Measurements from ENCODE around the gene ZNF180.

ZNF180 gene

DNA sequence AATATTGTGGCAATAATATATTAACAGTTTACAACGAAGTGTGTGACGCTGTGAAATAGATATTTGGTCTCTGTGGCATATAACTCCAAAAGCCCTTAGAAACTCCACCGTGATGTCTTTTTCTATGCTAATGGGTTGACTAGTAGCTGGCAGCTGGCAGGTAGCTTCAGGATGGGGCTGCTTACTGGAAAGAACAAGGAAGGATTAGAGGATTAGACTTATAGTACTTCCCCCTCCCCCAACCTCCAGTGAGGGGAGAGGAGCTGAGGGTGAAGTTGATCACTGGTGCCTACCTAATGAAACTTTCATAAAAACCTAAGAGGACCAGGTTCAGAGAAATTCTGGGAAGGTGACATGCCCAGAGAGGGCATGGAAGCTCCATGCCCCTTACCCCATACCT is 61.9 kb downstream of the ZNF180 start (continued):
- TF ChIP-seq, protein P1, sequence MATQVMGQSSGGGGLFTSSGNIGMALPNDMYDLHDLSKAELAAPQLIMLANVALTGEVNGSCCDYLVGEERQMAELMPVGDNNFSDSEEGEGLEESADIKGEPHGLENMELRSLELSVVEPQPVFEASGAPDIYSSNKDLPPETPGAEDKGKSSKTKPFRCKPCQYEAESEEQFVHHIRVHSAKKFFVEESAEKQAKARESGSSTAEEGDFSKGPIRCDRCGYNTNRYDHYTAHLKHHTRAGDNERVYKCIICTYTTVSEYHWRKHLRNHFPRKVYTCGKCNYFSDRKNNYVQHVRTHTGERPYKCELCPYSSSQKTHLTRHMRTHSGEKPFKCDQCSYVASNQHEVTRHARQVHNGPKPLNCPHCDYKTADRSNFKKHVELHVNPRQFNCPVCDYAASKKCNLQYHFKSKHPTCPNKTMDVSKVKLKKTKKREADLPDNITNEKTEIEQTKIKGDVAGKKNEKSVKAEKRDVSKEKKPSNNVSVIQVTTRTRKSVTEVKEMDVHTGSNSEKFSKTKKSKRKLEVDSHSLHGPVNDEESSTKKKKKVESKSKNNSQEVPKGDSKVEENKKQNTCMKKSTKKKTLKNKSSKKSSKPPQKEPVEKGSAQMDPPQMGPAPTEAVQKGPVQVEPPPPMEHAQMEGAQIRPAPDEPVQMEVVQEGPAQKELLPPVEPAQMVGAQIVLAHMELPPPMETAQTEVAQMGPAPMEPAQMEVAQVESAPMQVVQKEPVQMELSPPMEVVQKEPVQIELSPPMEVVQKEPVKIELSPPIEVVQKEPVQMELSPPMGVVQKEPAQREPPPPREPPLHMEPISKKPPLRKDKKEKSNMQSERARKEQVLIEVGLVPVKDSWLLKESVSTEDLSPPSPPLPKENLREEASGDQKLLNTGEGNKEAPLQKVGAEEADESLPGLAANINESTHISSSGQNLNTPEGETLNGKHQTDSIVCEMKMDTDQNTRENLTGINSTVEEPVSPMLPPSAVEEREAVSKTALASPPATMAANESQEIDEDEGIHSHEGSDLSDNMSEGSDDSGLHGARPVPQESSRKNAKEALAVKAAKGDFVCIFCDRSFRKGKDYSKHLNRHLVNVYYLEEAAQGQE (tag by site-specific recombination; IDR thresholded peaks at IDR 0.05), result no peak
- TF ChIP-seq ZNF433 (tag by site-specific recombination; IDR thresholded peaks at IDR 0.05; ENCODE audit: low read depth), result no peak
- TF ChIP-seq, protein P2, sequence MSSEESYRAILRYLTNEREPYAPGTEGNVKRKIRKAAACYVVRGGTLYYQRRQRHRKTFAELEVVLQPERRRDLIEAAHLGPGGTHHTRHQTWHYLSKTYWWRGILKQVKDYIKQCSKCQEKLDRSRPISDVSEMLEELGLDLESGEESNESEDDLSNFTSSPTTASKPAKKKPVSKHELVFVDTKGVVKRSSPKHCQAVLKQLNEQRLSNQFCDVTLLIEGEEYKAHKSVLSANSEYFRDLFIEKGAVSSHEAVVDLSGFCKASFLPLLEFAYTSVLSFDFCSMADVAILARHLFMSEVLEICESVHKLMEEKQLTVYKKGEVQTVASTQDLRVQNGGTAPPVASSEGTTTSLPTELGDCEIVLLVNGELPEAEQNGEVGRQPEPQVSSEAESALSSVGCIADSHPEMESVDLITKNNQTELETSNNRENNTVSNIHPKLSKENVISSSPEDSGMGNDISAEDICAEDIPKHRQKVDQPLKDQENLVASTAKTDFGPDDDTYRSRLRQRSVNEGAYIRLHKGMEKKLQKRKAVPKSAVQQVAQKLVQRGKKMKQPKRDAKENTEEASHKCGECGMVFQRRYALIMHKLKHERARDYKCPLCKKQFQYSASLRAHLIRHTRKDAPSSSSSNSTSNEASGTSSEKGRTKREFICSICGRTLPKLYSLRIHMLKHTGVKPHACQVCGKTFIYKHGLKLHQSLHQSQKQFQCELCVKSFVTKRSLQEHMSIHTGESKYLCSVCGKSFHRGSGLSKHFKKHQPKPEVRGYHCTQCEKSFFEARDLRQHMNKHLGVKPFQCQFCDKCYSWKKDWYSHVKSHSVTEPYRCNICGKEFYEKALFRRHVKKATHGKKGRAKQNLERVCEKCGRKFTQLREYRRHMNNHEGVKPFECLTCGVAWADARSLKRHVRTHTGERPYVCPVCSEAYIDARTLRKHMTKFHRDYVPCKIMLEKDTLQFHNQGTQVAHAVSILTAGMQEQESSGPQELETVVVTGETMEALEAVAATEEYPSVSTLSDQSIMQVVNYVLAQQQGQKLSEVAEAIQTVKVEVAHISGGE (tag by site-specific recombination; conservative IDR thresholded peaks at IDR 0.05; ENCODE audit: low read depth), result no peak
- TF ChIP-seq, protein P3, sequence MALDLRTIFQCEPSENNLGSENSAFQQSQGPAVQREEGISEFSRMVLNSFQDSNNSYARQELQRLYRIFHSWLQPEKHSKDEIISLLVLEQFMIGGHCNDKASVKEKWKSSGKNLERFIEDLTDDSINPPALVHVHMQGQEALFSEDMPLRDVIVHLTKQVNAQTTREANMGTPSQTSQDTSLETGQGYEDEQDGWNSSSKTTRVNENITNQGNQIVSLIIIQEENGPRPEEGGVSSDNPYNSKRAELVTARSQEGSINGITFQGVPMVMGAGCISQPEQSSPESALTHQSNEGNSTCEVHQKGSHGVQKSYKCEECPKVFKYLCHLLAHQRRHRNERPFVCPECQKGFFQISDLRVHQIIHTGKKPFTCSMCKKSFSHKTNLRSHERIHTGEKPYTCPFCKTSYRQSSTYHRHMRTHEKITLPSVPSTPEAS (tag by site-specific recombination; IDR thresholded peaks at IDR 0.05), result no peak
- TF ChIP-seq, protein P4, sequence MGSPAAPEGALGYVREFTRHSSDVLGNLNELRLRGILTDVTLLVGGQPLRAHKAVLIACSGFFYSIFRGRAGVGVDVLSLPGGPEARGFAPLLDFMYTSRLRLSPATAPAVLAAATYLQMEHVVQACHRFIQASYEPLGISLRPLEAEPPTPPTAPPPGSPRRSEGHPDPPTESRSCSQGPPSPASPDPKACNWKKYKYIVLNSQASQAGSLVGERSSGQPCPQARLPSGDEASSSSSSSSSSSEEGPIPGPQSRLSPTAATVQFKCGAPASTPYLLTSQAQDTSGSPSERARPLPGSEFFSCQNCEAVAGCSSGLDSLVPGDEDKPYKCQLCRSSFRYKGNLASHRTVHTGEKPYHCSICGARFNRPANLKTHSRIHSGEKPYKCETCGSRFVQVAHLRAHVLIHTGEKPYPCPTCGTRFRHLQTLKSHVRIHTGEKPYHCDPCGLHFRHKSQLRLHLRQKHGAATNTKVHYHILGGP (tag by site-specific recombination; IDR thresholded peaks at IDR 0.05), result no peak

DNA sequence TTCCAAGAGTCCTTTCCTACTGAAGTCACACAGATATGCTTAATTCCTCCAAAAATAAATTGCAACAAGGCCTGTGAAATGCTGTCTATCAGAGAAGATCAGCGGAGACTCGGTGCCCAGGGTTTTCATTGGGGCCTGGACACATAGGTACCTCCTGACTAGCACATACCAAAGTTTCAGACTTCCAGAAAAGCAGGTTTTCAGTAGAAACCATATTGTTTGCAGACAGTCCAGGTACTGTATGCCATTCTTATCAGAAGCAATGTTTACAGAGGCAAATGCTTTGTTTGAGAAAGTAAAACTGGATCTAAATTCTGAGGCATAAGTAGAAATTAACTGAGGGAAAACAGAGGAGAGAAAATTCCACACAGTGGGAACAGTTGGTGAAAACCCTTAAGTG is 64.9 kb downstream of the ZNF180 start:
- H3K27ac ChIP-seq (ENCODE audit: extremely low read depth, low read depth, low read length), result no peak overlapping the region
- no peaks in the 10 kb centered on the region for H3K4me1 ChIP-seq (ENCODE audit: control insufficient read depth, insufficient read depth, low read length)
- no peaks in the 10 kb centered on the region; the same call in 1 of the 2 replicates for H3K9me3 ChIP-seq (ENCODE audit: control insufficient read depth, insufficient read depth, low read depth, low read length)
- ChIA-PET POLR2A (no interaction called here), CTCF (interaction anchor here (0.6 kb wide), 1 partner anchor 167 kb away, joined by 3 read pairs; no protein-coding TSS in a partner anchor)
- TF ChIP-seq ZNF624 (tag by site-specific recombination; IDR thresholded peaks at IDR 0.05), result no peak
- TF ChIP-seq ZNF394 (tag by site-specific recombination; IDR thresholded peaks at IDR 0.05; ENCODE audit: borderline replicate concordance), result no peak
- TF ChIP-seq ZNF654 (tag by site-specific recombination; IDR thresholded peaks at IDR 0.05; ENCODE audit: low read depth), result no peak
- TF ChIP-seq KLF8 (tag by site-specific recombination; IDR thresholded peaks at IDR 0.05), result no peak
- H3K36me3 ChIP-seq (ENCODE audit: control insufficient read depth in 2 of 2, insufficient read depth in 1 of 2, low read length in 2 of 2), result peaks cover 6 to 22% of the 10 kb centered on the region in 2 experiments
- no peak overlapping the region for H3K4me3 ChIP-seq (ENCODE audit: low read depth, low read length)

DNA sequence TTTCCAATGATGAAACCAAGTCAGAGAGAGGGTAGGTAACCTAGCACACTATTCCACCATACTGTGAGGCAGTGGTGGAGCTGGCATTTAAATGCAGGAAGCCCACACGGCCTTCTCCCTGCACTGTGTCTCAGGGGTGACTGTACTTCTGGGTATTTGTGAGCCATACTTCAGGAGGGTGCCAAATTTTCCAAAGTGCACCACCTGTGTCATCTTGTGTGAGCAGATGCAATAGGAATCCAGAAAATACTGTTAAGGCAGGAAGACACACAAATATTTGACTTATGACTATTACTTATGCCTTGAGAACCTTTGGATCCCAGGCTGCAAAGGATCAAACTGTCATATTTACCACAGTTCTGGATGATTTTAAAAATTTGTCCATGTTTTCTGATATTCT is 69.4 kb downstream of the ZNF180 start:
- H3K27ac ChIP-seq (ENCODE audit: extremely low read depth, low read depth, low read length), result no peak overlapping the region
- peaks cover 3% of the 10 kb centered on the region for H3K9me3 ChIP-seq (ENCODE audit: control insufficient read depth, insufficient read depth, low read depth, low read length)
- ChIA-PET POLR2A (no interaction called here), CTCF (no interaction called here)
- H3K36me3 ChIP-seq (ENCODE audit: control insufficient read depth in 2 of 2, insufficient read depth in 1 of 2, low read length in 2 of 2), result peaks cover 0 to 32% of the 10 kb centered on the region in 2 experiments
- no peak overlapping the region for H3K4me3 ChIP-seq (ENCODE audit: low read depth, low read length)
- no peak for TF ChIP-seq ZNF416 (tag by site-specific recombination; IDR thresholded peaks at IDR 0.05)
- no peaks in the 10 kb centered on the region for H3K4me1 ChIP-seq (ENCODE audit: control insufficient read depth, insufficient read depth, low read length)
